ENCODE data around the gene SPDYE1.

SPDYE1 gene

DNA sequence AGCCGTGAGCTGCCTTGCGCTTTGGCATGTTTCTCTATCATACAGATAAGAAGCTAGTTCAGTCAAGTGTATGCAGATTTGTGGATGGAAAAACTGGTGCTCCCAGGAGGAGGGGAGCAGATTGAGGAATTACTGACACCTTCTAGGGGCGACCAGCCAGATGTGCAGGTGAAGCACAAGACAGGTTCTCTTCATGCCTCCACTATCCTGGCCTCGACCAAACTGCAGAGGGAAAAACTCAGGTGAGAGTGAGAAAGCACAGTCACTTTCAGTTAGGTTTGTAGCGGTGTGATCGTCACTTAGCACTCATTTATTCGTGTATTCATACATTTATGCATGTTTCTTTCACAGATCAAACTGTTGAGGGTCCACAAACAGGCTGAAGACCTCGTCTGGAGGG lies 46.2 kb downstream of the SPDYE1 start:
- DNase-seq (ENCODE audit: low read depth in 2 of 3, low spot score in 2 of 3): no peak

DNA sequence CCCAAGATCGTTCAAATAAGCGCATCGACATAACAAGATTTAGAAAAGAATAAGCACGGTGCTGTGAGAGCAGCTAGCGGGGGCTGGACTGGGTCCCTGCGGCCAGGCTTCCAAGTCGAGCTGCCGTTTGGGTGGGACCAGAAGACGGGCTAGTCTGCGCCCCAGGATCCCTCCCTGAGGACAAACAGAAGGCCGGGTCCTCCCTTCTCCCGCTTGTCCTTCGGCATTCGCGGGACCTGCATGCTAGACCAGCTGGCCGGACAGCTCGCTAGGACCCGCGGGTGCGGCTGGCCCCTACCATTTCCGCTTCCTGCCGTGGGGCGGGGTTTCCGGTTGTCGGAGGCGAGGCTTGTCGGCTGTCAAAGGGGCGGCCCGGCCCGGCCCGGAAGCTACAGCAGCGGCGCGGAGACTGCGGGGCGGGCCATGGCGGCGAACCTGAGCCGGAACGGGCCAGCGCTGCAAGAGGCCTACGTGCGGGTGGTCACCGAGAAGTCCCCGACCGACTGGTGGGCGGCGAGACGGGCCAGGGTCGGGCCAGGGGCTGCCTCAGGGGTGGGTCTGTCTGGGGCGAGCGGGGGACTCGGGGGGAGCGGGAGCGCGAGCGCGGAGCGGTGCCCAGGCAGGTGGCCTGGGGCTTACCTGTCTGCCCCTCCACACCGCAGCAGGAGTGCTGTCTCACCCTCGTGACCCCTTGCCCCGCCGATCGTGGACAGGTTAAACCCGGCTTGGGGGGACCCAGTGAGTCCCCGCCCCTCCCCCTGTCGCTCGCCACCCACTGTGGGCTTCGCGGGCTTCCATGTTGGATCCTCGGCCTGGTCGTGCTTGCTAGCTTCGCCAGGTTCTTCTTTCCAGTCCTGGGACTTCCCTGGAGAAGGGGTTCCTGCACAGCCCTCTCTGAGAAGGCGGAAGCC lies 46.9 kb downstream of the SPDYE1 start, which contains the start of gene DBNL:
Gene DBNL (plus strand): TSS at position 388 of the 911 bp plus-strand sequence. CDS start 36 bp downstream, at position 424.
- peak; percentile 81 to 90 (median 83) for DNase-seq (ENCODE audit: low read depth in 2 of 3, low spot score in 2 of 3)

DNA sequence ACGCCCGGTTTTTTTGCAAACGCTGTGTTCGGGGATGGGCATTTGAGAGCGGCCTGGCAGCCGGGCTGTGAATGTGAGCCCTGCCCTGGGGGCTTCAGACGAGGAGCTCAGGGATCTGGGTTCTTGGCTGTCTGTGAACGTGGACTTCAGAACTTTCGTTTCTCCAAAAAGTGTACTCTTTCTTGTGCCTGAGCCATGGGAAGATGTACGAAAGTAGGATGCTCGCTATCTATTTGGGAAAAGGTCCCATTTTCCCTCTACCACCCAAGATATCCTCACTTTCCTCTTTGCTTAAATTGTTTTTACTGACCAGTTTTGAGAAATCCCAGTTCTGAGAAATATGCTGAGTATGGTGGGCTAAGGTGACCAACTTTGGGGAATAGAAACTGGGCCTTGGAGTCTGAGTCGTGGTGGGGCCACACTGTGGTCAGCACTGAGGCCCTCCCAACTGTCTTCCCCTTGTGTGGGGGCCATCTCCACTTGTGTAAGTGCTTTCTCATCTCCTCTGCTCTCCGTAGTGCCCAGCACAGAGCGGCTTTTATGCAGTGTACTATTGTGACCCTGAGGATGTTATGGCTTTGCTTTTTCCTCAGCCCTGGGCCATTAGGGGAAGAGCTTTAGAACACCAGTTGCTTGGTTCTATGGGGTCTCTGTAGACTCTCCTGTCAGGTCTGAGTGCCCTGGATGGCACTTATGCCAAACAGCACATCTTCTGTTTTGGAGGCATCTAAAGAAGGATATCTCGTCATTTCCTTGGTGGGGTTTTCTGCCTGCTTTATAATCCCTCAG lies 47.7 kb downstream of the SPDYE1 start:
- DNase-seq (ENCODE audit: low read depth in 2 of 3, low spot score in 2 of 3): no peak

DNA sequence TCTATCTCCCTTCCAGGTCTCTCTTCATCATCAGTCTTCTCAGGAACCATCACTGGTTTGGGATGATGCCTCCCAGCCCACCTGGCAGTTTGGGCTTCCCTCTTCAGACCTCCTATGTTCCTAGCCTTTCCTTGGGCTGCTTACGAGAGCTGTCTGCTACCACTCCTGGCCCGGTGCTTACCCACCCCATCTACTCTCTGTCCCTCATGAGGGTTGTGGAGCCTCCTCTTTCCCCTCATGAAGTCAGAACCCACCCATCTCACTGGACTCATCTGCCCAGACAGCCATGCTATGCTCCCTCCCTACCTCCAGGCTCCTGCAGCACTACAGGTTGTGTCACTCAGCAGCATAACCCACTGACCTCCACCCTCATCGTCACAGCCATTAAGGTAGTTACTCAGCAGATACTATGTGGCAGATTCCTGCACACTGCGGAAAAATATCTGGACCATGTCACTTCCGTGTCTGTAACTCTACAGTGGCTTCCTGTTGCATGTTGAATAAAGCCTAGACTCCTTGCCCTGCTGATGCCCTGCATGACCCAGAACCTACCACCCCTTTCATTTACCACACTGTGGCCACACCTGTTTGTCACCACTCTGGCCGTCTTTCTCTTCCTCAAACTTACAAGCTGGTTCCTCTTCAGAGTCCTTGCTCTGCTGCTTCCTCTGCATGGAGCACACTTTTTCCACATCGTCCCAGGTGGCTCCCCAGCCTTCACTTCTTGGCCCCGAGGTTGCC lies 48.8 kb downstream of the SPDYE1 start:
- no peak for DNase-seq (ENCODE audit: low read depth in 2 of 3, low spot score in 2 of 3)

DNA sequence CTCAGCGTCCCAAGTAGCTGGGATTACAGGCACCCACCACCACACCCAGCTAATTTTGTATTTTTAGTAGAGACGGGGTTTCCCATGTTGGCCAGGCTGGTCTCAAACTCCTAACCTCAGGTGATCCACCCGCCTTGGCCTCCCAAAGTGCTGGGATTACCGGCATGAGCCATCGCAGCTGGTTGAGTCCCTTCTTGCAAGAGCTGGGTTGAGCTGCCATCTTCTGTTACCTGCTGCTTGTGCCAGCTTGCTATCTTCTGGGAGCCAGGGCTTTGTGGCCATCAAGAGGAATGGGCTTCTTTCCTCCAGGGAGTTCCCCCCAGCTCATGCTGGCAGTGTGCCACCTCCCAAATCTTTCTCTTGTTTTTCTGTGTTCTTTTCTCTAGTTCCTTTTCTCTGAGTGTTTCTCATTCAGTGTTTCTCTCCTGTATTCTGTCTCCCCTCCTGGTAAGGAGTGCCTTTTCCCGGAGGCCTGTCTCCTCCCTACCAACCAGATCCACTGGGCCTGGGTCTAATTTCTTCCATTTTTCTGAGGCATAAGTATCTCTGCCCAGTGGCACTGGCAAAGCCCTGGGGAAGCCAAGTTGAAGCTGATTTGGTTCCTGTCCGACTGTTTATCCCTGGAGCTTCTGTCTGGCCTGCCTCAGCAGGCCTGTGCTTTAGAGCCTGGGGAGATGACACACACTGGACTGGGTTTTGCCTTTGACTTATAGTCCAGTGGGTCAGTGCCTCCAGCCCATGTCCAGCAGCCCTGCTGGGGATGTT lies 50.5 kb downstream of the SPDYE1 start:
- no peak for DNase-seq (ENCODE audit: low read depth in 2 of 3, low spot score in 2 of 3)

DNA sequence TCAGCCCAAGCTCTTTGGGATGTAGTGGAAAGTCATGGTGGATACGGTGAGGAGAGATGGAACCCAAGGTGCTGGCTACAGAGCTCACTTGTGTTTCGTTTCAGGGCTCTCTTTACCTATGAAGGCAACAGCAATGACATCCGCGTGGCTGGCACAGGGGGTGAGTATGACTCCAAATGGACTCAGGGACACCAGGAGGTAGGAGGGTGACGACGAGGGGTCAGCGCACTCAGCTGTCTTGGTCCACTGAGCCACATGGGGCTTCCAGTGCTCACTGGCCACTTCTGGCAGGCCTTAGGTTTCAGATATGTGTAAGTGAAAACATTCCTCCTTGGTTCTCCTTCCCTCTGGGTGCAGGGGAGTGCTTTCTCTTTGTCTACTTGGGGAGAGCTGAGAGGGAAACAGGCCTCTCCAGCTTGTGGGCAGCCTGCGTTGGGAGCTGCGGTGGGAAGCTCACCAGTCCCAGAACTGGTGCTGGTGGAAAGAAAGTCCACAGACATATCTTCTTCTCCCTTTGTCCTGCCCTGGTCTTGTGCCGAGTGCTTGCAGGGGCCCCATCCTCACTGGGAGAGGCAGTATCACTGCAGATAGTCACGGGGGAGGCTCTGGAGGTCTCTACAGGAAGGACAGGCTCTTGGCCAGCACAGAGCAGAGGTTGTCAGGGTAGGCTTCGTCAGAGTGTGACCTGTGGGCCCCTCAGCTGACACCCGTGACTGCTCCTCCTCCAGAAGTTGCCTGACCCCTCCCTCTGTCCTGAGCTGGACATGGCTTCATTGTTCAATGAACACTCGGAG lies 52.6 kb downstream of the SPDYE1 start:
- DNase-seq (ENCODE audit: low read depth in 2 of 3, low spot score in 2 of 3): no peak

DNA sequence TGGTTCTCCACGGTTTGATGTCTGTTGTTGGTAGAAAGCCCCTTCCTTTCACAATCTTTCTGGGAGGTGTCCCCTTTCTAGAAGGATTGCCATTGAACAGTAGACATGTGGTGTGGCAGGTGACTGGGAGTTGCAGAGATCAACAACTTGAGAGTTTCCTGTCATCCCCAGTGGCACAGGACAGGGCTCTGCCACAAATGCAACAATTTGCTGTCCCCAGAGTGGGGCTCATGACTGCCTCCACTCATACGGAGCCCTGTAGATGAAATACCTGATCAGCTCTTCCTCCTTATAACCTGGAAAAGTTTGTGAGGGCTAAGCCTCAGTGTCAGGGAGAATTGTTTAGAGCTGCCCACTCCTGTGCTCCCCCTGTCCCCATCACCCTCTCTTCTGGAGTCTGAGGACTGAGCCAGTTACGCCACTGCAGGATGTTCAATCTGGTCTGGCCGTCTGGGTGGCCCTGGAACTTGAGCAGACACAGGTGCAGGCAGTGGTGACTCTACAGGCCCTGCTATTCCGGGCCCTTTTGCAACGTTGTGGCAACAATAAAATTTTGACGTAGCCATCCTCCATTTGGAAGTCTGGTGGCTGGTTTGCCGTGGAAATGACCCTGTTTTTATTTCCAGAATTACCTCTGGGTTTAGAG lies 53.3 kb downstream of the SPDYE1 start:
- no peak for DNase-seq (ENCODE audit: low read depth in 2 of 3, low spot score in 2 of 3)

DNA sequence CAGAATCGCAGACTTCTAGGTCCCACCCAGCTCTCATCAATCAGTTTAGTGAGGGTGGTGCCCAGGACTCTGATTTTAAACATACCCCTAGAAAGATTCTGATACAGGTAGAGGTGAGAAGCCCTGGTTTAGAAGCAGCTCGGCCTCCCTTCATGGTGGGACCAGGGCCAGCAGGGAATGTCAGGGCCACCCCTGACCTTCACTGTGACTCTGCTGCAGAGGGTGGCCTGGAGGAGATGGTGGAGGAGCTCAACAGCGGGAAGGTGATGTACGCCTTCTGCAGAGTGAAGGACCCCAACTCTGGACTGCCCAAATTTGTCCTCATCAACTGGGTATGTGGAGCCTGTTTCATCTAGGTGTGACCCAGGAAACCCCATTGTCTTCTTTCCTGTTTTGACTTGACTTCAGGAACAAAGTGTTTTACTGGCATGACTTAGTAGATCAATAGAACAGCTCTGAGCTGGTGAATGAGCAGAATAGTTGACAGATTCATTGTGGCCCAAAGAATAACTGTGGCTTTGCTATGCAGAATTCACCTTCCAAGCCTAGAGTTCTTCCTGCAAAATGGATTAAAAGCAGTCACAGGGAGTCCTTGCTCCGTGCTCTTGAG lies 54.0 kb downstream of the SPDYE1 start:
- DNase-seq (ENCODE audit: low read depth in 2 of 3, low spot score in 2 of 3): no peak

DNA sequence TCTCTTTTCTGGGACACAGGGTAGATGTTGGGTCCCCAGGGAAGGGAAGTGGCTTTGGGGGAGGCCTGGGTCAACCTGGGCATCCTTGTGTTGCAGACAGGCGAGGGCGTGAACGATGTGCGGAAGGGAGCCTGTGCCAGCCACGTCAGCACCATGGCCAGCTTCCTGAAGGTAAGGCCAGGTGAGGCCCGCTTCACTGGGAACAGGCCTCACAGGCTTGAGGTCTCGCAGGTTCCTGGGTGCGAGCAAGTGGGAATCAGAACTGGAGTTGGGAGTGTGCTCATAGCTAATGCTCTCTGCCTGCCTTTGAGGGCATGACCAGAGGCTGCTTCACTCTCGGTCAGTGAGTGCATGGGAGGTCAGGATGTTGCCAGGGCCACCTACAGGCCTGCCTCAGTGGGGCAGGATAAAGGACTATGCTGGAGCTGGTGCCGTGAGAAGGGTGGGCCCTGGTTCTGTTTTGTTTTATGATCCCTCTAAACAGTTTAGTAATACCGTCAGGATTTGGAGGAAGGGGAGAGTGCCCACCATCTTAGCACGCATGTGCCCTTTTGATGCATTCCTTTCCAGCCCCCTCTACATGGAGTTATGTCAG lies 55.2 kb downstream of the SPDYE1 start:
- DNase-seq (ENCODE audit: low read depth in 2 of 3, low spot score in 2 of 3): no peak

GRCh38 chr7:44056681-44057080 lies 59.0 kb downstream of the SPDYE1 start:
- DNase-seq (ENCODE audit: low read depth in 2 of 3, low spot score in 2 of 3): no peak

DNA sequence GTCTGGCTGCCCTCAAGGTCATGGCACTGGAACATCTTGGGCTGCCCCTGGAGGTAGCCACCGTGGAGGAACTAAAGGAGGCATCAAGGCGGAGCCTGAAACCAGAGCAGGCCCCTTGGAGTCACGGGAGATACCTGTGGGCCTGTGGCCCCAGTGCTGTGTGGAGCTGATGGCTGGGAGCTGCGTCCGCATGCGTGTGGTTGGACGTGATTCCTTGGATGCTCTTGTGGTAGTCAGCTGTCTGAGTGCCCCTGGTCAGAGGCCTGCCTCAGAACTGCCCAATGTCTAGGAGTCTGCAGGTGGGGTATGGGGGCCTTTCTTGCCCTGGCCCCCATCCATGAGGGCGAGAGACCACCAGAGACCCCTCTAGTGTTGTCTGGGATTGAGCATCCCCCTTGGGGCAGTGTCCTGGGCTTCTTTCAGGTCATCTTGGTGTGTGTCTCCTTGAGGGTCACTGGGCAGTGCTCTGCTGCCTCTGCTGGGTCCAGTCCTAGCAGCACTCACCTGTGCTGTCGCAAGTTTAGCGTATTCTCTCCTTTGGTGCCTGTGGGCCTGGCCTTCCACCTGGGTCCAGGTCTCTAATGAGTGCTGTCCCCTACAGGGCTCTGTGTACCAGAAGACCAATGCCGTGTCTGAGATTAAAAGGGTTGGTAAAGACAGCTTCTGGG lies 59.6 kb downstream of the SPDYE1 start:
- DNase-seq (ENCODE audit: low read depth in 2 of 3, low spot score in 2 of 3): no peak

DNA sequence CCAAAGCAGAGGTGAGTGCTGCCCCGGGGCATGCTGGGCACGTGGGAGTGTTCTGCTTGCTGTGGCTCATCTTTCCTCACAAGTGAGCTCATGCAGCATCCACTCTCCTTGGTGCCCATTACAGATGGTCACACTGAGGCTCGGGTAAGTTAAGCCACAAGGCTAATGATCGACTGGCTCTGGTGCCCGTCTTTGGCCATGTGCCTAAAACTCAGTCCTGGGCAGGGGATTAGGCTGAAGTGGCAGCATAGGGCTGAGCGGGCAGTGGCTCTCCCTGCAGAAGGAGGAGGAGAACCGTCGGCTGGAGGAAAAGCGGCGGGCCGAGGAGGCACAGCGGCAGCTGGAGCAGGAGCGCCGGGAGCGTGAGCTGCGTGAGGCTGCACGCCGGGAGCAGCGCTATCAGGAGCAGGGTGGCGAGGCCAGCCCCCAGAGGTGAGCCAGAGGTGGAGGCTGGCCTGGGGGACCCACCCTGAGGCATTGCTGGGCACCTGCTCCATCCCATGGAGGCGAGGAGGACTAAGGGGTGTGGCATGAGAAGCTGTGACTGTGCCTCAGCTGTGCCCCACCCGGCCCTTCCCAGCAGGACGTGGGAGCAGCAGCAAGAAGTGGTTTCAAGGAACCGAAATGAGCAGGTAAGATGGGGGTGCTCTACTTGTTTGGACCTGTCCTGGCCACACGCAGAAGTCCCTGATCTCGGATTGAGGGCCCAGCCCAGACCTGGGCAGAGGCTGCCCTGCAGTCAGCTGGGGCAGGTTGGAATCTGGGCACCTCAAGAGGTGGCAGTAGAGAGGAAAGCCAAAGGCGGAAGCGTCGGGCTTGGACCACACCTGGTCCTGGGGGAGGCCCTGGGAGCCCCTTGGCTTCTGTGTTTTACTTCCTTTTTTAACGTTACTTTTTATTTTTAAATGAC lies 60.4 kb downstream of the SPDYE1 start:
- DNase-seq (ENCODE audit: low read depth in 2 of 3, low spot score in 2 of 3): no peak

DNA sequence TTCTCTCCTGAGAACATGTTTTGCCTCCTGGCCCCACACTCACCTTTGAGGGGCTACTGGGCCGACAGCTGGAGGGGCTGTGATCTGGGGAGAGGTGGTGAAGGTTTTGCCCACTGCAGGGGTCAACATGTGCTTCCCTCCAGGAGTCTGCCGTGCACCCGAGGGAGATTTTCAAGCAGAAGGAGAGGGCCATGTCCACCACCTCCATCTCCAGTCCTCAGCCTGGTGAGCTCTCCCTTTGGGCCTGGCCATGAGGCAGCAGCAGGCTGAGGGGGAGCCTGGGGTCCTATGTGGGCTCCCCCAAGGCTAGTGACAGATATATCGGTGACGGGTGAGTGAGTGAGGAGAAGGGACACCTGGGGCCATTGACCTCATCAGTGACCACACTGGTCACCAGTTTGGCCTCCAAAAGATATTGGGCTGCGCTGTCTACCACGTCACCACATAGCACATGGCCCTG lies 61.1 kb downstream of the SPDYE1 start:
- DNase-seq (ENCODE audit: low read depth in 2 of 3, low spot score in 2 of 3): no peak

GRCh38 chr7:44059219-44060090 lies 61.8 kb downstream of the SPDYE1 start:
- DNase-seq (ENCODE audit: low read depth in 2 of 3, low spot score in 2 of 3): no peak

Measured in activated CD8-positive, alpha-beta memory T cell treated with anti-CD3 and anti-CD28 coated beads for 48 hours (primary cell).